ENCODE data around the gene MISP.

Gene MISP

DNA sequence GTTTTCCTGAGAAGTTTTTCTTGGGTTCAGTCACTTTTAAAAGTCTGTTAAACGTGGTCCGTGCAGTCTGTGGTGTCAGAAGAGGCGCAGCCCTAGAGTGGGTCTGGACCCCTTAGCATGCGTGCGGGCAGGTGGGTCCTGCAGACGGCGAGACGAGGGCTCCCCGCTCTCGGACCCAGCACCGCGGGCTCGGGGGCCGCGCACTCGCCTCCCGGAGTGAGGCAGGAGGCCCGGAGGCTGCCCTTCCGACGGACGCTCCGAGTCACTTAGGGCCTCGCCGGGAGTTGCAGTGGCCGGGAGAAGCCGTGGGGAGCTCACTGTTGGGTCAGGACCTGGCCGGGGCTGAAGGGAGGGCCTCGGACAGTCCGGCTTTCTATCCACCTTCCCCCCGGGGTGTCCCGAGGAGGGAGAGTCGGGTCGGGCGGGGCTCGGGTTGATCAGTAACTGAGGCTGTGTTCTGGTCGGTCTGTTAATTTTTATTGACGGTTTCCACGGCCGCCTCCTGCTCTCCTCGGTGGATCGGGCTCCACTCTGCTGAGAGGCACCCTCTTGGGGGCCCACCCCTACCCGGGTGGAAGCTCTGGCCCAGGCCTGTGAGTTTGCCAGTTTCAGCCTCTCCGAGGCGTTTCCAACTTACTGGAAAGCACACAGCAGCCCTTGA, 47.6 kb downstream of the MISP start:
- DNase-seq, result no peak

GRCh38 chr19:799076-799881, 48.4 kb downstream of the MISP start:
- DNase-seq, result no peak

DNA sequence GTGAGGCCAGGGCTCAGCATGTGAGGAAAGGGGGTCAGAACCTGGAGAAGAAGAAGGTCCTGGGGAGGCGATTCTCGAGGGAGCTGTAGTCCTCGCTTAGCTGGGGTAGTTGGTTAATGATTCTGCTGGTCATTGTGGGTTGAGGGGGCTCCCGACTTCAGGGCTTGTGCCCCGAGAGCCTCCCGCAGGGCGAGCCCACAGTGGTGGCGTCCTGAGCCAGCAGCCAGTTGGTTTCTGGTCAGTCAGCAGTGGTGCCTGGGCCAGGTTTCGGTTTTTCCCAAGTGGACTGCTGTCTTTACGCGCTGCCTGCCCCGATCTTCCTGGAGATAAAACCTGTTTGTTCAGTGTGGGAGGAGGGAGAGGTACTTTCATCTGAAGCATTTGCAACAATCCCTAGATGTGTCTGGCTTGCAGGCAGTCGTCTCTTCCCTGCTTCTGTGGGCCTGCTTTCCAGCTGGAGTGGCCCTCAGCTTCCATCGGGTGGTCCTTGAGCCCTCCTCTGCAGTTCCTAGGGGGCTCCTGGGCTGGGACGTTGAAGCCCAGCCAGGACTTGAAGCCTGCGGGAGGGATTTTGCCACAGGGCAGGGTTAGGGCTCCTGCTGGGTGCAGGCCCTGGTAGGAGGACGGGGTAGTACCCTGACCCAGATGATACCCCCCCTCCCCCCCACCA, 49.6 kb downstream of the MISP start:
- DNase-seq, result no peak

- DNase-seq, result no peak
Observed at GRCh38 chr19:801030-801860, 50.3 kb downstream of the MISP start.

DNA sequence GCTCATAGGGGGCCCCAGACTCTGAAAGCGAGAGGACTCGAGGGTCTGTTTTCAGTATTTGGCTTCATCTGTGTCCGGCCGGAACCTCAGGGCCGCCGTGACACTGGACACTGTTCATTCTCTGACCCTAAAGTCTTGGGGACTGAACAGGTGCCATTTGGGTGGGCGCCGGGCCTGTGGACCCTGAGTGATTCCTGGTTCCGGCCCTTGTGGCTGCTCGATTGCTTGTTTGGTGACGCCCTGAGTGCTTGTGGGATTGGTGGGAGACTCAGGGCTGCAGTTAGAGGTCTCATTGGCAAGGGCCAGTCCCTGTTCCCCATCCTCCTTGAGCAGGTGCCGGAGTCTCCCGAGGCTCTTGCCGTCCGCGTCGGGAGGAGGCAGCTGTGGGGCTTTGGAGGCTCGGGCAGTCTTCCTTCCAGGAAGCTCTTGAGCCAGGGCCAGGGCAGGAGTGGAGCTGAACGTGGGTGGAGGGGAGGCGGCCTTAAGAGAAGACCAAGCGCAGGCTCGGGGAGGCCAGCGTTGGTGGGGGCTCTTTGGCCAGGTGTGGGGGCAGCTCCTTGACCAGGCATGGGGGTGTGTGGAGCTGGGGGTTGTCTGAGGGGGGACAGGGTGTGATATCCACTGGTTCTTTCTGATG, 51.1 kb downstream of the MISP start:
- no peak for DNase-seq

GRCh38 chr19:802498-803098, 51.7 kb downstream of the MISP start:
- no peak for DNase-seq

- DNase-seq, result no peak
Observed at GRCh38 chr19:803099-803561, 52.2 kb downstream of the MISP start.

- no peak for DNase-seq
Observed at GRCh38 chr19:803686-804418, 52.9 kb downstream of the MISP start.

DNA sequence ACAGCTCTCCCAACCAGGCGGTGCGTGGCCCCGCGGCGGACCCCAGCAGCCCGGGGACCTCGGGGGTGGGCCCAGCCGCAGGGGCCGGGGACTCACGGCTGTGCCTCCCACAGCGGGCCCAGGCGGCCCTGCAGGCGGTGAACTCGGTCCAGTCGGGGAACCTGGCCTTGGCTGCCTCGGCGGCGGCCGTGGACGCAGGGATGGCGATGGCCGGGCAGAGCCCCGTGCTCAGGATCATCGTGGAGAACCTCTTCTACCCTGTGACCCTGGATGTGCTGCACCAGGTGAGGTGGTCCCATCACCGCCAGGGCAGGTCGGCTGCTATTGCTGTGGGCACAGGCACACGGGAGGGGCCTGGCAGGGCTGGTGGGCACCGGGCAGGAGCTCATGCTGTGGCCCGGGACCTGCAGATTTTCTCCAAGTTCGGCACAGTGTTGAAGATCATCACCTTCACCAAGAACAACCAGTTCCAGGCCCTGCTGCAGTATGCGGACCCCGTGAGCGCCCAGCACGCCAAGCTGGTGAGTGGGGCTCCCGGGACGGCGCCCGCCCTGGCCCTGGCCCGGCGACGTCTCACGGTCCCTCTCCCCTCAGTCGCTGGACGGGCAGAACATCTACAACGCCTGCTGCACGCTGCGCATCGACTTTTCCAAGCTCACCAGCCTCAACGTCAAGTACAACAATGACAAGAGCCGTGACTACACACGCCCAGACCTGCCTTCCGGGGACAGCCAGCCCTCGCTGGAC, 53.7 kb downstream of the MISP start:
- no peak for DNase-seq

GRCh38 chr19:805166-805551, 54.2 kb downstream of the MISP start:
- no peak for DNase-seq

- no peak for DNase-seq
Observed at GRCh38 chr19:805600-806550, 55.0 kb downstream of the MISP start.

DNA sequence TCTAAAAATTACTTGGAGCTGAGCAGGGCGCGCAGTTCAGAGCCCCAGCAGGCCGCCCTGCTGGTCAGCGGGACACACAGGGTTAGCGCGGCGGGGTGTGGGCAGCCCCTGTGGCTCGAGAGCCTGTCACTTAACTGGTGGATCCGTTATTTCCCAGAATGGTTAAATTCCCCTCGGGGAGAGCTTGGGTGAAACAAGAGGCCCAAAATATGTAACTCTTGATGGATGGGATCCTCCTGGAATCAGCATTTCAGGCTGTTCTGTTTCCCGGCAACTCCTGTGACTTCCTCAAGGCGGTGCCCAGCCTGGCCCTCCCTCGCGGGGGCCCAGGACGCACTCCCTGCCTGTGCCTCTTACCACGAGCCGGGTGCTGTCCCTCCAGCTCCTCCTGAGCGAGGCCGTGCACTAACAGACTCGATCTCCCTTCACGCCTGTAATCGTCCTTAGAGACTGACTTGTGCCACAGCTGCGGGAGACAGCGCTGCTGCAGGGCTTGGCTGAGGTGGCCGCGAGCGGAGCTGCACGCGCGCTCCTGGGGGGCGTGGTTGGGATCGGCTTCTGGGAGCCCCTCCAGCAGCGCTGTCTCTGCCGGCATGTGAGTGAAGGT, 56.0 kb downstream of the MISP start:
- DNase-seq, result no peak

DNA sequence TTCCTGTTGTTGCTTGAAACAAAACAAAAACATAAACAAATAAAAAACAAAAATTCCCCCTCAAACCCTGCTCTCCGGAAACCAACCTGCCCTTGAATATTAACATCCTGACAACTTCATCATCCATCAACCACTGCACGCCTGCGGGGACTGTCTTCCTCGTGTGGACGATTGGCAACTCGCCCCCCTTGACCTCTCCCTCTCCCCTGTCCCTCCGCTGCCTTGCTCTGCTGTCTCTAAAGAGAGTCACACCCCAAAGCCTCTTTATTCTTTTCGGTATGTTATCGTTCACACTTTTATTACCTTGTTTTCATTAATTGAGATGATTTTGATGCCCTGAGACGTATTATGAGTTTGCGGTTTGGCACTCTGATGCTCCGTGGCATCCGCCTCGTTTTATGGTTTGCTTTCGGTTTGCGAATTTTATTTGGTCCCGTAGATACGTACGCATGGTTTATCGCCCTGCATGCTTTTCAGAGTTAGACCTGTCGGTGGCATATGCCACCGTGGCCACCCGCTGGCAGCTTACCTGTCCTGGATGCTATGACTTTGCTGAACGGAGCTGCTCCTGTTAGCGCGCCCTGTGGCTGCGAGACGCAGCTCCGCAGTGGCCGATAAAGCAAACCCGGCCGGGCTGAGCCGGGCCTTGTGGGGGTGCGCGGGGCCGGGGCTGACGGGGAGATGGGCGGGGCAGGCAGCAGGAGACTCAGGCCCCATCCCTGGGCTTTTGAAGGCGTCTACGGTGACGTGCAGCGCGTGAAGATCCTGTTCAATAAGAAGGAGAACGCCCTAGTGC, 56.9 kb downstream of the MISP start:
- no peak for DNase-seq

DNA sequence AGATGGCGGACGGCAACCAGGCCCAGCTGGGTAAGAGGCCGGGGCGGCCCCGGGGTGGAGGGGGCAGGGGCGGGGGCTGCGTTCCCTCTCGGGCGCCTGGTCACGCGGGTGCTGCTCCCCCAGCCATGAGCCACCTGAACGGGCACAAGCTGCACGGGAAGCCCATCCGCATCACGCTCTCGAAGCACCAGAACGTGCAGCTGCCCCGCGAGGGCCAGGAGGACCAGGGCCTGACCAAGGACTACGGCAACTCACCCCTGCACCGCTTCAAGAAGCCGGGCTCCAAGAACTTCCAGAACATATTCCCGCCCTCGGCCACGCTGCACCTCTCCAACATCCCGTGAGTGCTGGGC, 57.5 kb downstream of the MISP start:
- no peak for DNase-seq

GRCh38 chr19:810077-810855, 59.4 kb downstream of the MISP start:
- DNase-seq, result no peak

- no peak for DNase-seq
Observed at GRCh38 chr19:810883-811489, 60.1 kb downstream of the MISP start.

DNA sequence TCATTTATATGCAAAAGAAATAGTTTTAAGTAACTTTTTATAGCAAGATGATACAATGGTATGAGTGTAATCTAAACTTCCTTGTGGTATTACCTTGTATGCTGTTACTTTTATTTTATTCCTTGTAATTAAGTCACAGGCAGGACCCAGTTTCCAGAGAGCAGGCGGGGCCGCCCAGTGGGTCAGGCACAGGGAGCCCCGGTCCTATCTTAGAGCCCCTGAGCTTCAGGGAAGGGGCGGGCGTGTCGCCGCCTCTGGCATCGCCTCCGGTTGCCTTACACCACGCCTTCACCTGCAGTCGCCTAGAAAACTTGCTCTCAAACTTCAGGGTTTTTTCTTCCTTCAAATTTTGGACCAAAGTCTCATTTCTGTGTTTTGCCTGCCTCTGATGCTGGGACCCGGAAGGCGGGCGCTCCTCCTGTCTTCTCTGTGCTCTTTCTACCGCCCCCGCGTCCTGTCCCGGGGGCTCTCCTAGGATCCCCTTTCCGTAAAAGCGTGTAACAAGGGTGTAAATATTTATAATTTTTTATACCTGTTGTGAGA, 60.7 kb downstream of the MISP start:
- DNase-seq, result no peak

Measured in DMS153 (cell line).